GF-D8 (cell line): ENCODE measurements around the gene CLECL1.
"Not testable (repeated sequence)": the region's sequence is repeated elsewhere in the genome, so short reads cannot be mapped to it uniquely, and the experiment has no call there.

Source experiments
- DNase-seq: peaks from one replicate; lab custom pipeline; 2025; lab: John Stamatoyannopoulos, UW

CLECL1 gene

GRCh38 chr12:9751204-9752144 is 18.6 kb upstream of the CLECL1 start:
- no peak for DNase-seq

GRCh38 chr12:9750276-9751203 is 17.6 kb upstream of the CLECL1 start:
- DNase-seq: peak; percentile 26

GRCh38 chr12:9749640-9750039 is 16.7 kb upstream of the CLECL1 start:
- DNase-seq: no peak

GRCh38 chr12:9745199-9745598 is 12.3 kb upstream of the CLECL1 start:
- DNase-seq: no peak

- DNase-seq: no peak
Observed at GRCh38 chr12:9742661-9743060, 9.8 kb upstream of the CLECL1 start.

GRCh38 chr12:9741726-9742125 is 8.8 kb upstream of the CLECL1 start:
- no peak for DNase-seq

- no peak for DNase-seq
Observed at GRCh38 chr12:9740106-9740750, 7.3 kb upstream of the CLECL1 start.

GRCh38 chr12:9739404-9740105 is 6.7 kb upstream of the CLECL1 start:
- not testable (repeated sequence) for DNase-seq

- not testable (repeated sequence) for DNase-seq
Observed at GRCh38 chr12:9738905-9739304, 6.0 kb upstream of the CLECL1 start.

- DNase-seq: peak; percentile 69
Observed at GRCh38 chr12:9736936-9737705, 4.2 kb upstream of the CLECL1 start.

- DNase-seq: no peak
Observed at GRCh38 chr12:9735601-9736000, 2.7 kb upstream of the CLECL1 start.

GRCh38 chr12:9731797-9732196 is 1.1 kb downstream of the CLECL1 start:
- DNase-seq: no peak

- DNase-seq: no peak
Observed at GRCh38 chr12:9731393-9731792, 1.5 kb downstream of the CLECL1 start.

GRCh38 chr12:9730591-9730990 is 2.3 kb downstream of the CLECL1 start:
- no peak for DNase-seq

- no peak for DNase-seq
Observed at GRCh38 chr12:9730011-9730410, 2.9 kb downstream of the CLECL1 start.

GRCh38 chr12:9729082-9729481 is 3.8 kb downstream of the CLECL1 start:
- no peak for DNase-seq

- DNase-seq: no peak
Observed at GRCh38 chr12:9727813-9728212, 5.1 kb downstream of the CLECL1 start.

GRCh38 chr12:9725213-9725870 is 7.6 kb downstream of the CLECL1 start:
- no peak for DNase-seq

- DNase-seq: no peak
Observed at GRCh38 chr12:9724023-9724422, 8.9 kb downstream of the CLECL1 start.

- no peak for DNase-seq
Observed at GRCh38 chr12:9721394-9722092, 11.4 kb downstream of the CLECL1 start.
